Choroid plexus epithelial cell (primary cell): ENCODE data around the gene ACKR1.

Experiments
- DNase-seq: peaks from one replicate; pipeline ENCODE4 v3.0.0-alpha.2; 2010; ENCODE audit warnings: low read depth
- H3K4me3 ChIP-seq: 2 replicates; pipeline ENCODE4 v1.5.1; 2011; ENCODE audit warnings: low read depth, mild to moderate bottlenecking, control low read depth, low read length, moderate library complexity
- CTCF ChIP-seq: conservative IDR thresholded peaks from 2 replicates; pipeline ENCODE4 v1.5.1; 2011; ENCODE audit warnings: low read depth, mild to moderate bottlenecking, control low read depth, inconsistent platforms, low read length, moderate library complexity

Gene ACKR1

GRCh38 chr1:159201642-159202041 is 3.0 kb upstream of the ACKR1 start:
- no peak for DNase-seq
- H3K4me3 ChIP-seq = no peak overlapping the region
- TF ChIP-seq CTCF = no peak

GRCh38 chr1:159203610-159204009 is 1.1 kb upstream of the ACKR1 start:
- H3K4me3 ChIP-seq = no peak overlapping the region
- no peak for DNase-seq
- TF ChIP-seq CTCF = no peak

GRCh38 chr1:159205225-159205624 is 550 bp downstream of the ACKR1 start:
- no peak for DNase-seq
- no peak overlapping the region for H3K4me3 ChIP-seq
- no peak for TF ChIP-seq CTCF

GRCh38 chr1:159206110-159206509 is 1.4 kb downstream of the ACKR1 start:
- no peak overlapping the region for H3K4me3 ChIP-seq
- TF ChIP-seq CTCF = no peak

GRCh38 chr1:159207080-159207479 is 2.4 kb downstream of the ACKR1 start:
- TF ChIP-seq CTCF = no peak
- H3K4me3 ChIP-seq = no peak overlapping the region
- DNase-seq = no peak

More at GRCh38 chr1:159206110-159206509, 1.4 kb downstream of the ACKR1 start:
- DNase-seq = no peak

- no peak overlapping the region for H3K4me3 ChIP-seq
- no peak for DNase-seq
- TF ChIP-seq CTCF = no peak
Measured at GRCh38 chr1:159207774-159208173, 3.1 kb downstream of the ACKR1 start.

- DNase-seq = no peak
- H3K4me3 ChIP-seq = no peak overlapping the region
- TF ChIP-seq CTCF = no peak
Measured at GRCh38 chr1:159208175-159208825, 3.6 kb downstream of the ACKR1 start.
